HepG2 (cell line): ENCODE results near the gene MSI2. TPM values are rescaled to one million over a fixed set of nuclear protein-coding genes. Genes with fewer than 3 reads are reported as not detected.

Experiments used
- CC2D1A ChIP-seq: sonication (generic); formaldehyde crosslinking; IDR thresholded peaks from 2 replicates; pipeline ENCODE4 v1.8.1; 2023; ENCODE audit warnings: mild to moderate bottlenecking, missing genetic modification reagents
- EEA1 ChIP-seq: sonication (generic); formaldehyde crosslinking; IDR thresholded peaks from 2 replicates; pipeline ENCODE4 v1.5.1; 2020; ENCODE audit warnings: mild to moderate bottlenecking, missing genetic modification reagents, borderline replicate concordance
- FOXM1 ChIP-seq: sonication (generic); formaldehyde crosslinking; IDR thresholded peaks from 2 replicates; pipeline ENCODE4 v1.5.0; 2020; ENCODE audit warnings: missing genetic modification reagents
- ISX ChIP-seq: sonication (generic); formaldehyde crosslinking; conservative IDR thresholded peaks from 2 replicates; pipeline ENCODE4 v1.5.0; 2020; ENCODE audit warnings: missing genetic modification reagents
- KDM6A ChIP-seq: IDR thresholded peaks from 2 replicates; pipeline ENCODE4 v1.6.1; 2016; ENCODE audit warnings: low read depth
- KLF11 ChIP-seq: IDR thresholded peaks from 2 replicates; pipeline ENCODE4 v1.6.1; 2016; ENCODE audit warnings: missing compliant biosample characterization
- MBD4 ChIP-seq: IDR thresholded peaks from 2 replicates; pipeline ENCODE4 v1.6.1; 2012; ENCODE audit warnings: low read length, inconsistent platforms, borderline replicate concordance
- NCOA1 ChIP-seq: sonication (generic); formaldehyde crosslinking; IDR thresholded peaks from 2 replicates; pipeline ENCODE4 v1.9.0; 2021; ENCODE audit warnings: missing genetic modification reagents
- RAD51 ChIP-seq: fragments of 450-650 bp; IDR thresholded peaks from 2 replicates; pipeline ENCODE4 v1.6.1; 2016; ENCODE audit warnings: borderline replicate concordance
- SIX1 ChIP-seq: sonication (generic); formaldehyde crosslinking; IDR thresholded peaks from 2 replicates; pipeline ENCODE4 v1.4.0; 2020; ENCODE audit warnings: missing genetic modification reagents, borderline replicate concordance
- TBX3 ChIP-seq: fragments of 450-650 bp; IDR thresholded peaks from 2 replicates; pipeline ENCODE4 v1.6.1; 2017; ENCODE audit warnings: antibody characterized with exemption, mild to moderate bottlenecking, inconsistent platforms, borderline replicate concordance
- ZNF12 ChIP-seq: sonication (generic); formaldehyde crosslinking; IDR thresholded peaks from 2 replicates; pipeline ENCODE4 v1.5.0; 2020; ENCODE audit warnings: missing genetic modification reagents
- ZNF205 ChIP-seq: IDR thresholded peaks from 2 replicates; pipeline ENCODE4 v1.6.1; 2018; ENCODE audit warnings: missing biosample characterization, missing genetic modification reagents
- ZNF382 ChIP-seq: sonication (generic); formaldehyde crosslinking; IDR thresholded peaks from 2 replicates; pipeline ENCODE4 v1.5.0; 2020; ENCODE audit warnings: missing genetic modification reagents, mild to moderate bottlenecking, borderline replicate concordance
- ZNF451 ChIP-seq: sonication (generic); formaldehyde crosslinking; IDR thresholded peaks from 2 replicates; pipeline ENCODE4 v1.5.0; 2020; ENCODE audit warnings: mild to moderate bottlenecking, missing genetic modification reagents
- ZNF577 ChIP-seq: sonication (generic); formaldehyde crosslinking; IDR thresholded peaks from 2 replicates; pipeline ENCODE4 v1.4.0; 2020; ENCODE audit warnings: mild to moderate bottlenecking, low read depth, missing genetic modification reagents, borderline replicate concordance
- ZNF761 ChIP-seq: sonication (generic); formaldehyde crosslinking; conservative IDR thresholded peaks from 2 replicates; pipeline ENCODE4 v1.4.0; 2020; ENCODE audit warnings: mild to moderate bottlenecking, missing genetic modification reagents
- polyA plus RNA-seq, 8 experiments: library from polyadenylated mRNA; depleted of rRNA in 3 of 8; stranded (reverse) in 7 of 8; unstranded in 1 of 8; fragments of >200 nt; fragmentation: Illumina TruSeq in 4 of 8; extraction: Trizol in 4 of 8; gene quantifications; 2 replicates each; pipeline versions ENCODE4 v1.2.1 to v1.2.3, GENCODE V29; 2011 to 2016; ENCODE audit warnings: low read depth in 4 of 8, missing spikeins in 1 of 8, mixed read lengths in 1 of 8; ENCODE audit not compliant: insufficient read depth in 1 of 8
- total RNA-seq, 5 experiments: library from RNA; depleted of rRNA; stranded (reverse); fragments of >200 nt; fragmentation: Illumina TruSeq; extraction: Trizol; gene quantifications; 2 replicates each; pipeline ENCODE4 v1.2.3, GENCODE V29; 2016; ENCODE audit warnings: low read depth in 1 of 5
- TF ChIP-seq, protein P1 (sequence below): sonication (generic); formaldehyde crosslinking; IDR thresholded peaks from 2 replicates; pipeline ENCODE4 v1.4.0; 2020; ENCODE audit warnings: mild to moderate bottlenecking, missing genetic modification reagents, borderline replicate concordance
- TF ChIP-seq, protein P2 (sequence below): sonication (generic); formaldehyde crosslinking; IDR thresholded peaks from 2 replicates; pipeline ENCODE4 v1.5.1; 2020; ENCODE audit warnings: missing genetic modification reagents, mild to moderate bottlenecking, borderline replicate concordance
- TF ChIP-seq, protein P3 (sequence below): sonication (generic); formaldehyde crosslinking; IDR thresholded peaks from 2 replicates; pipeline ENCODE4 v1.8.0; 2022; ENCODE audit warnings: mild to moderate bottlenecking, missing genetic modification reagents

MSI2 gene
- total and polyA plus RNA-seq, 2 of the 13 experiments (the other 11 are each of a cell fraction or from before 2014, with no cell fraction given): 77.5 to 78.4 TPM

DNA sequence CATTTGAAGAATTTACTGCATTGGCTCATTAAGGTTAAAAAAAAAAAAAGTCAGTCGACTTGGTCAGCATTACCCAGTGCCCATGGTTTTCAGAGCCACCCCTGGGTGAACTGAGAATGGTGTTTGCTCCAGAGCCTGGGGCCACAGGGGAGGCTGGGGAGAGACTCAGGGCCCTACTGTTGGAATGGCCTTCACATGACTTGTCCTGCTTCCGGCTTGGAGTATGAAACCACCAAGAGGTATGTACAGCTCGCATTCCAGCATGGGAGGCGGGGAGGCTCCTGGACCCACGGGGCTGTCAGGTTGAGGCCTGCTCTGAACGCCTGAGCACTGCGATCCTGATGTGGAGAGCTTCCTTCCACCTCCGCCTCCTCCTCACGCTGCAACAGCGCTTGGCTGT, 36.8 kb downstream of the MSI2 start (continued):
- TF ChIP-seq NCOA1 (CRISPR knock-in tag): no peak
- no peak for TF ChIP-seq ZNF451 (CRISPR knock-in tag)
- no peak for TF ChIP-seq ZNF761
- TF ChIP-seq, protein P1, sequence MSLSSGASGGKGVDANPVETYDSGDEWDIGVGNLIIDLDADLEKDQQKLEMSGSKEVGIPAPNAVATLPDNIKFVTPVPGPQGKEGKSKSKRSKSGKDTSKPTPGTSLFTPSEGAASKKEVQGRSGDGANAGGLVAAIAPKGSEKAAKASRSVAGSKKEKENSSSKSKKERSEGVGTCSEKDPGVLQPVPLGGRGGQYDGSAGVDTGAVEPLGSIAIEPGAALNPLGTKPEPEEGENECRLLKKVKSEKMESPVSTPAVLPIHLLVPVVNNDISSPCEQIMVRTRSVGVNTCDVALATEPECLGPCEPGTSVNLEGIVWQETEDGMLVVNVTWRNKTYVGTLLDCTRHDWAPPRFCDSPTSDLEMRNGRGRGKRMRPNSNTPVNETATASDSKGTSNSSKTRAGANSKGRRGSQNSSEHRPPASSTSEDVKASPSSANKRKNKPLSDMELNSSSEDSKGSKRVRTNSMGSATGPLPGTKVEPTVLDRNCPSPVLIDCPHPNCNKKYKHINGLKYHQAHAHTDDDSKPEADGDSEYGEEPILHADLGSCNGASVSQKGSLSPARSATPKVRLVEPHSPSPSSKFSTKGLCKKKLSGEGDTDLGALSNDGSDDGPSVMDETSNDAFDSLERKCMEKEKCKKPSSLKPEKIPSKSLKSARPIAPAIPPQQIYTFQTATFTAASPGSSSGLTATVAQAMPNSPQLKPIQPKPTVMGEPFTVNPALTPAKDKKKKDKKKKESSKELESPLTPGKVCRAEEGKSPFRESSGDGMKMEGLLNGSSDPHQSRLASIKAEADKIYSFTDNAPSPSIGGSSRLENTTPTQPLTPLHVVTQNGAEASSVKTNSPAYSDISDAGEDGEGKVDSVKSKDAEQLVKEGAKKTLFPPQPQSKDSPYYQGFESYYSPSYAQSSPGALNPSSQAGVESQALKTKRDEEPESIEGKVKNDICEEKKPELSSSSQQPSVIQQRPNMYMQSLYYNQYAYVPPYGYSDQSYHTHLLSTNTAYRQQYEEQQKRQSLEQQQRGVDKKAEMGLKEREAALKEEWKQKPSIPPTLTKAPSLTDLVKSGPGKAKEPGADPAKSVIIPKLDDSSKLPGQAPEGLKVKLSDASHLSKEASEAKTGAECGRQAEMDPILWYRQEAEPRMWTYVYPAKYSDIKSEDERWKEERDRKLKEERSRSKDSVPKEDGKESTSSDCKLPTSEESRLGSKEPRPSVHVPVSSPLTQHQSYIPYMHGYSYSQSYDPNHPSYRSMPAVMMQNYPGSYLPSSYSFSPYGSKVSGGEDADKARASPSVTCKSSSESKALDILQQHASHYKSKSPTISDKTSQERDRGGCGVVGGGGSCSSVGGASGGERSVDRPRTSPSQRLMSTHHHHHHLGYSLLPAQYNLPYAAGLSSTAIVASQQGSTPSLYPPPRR (CRISPR knock-in tag): peak; percentile 42; the same call in 1 of the 2 replicates
- no peak for TF ChIP-seq ZNF382
- TF ChIP-seq, protein P2, sequence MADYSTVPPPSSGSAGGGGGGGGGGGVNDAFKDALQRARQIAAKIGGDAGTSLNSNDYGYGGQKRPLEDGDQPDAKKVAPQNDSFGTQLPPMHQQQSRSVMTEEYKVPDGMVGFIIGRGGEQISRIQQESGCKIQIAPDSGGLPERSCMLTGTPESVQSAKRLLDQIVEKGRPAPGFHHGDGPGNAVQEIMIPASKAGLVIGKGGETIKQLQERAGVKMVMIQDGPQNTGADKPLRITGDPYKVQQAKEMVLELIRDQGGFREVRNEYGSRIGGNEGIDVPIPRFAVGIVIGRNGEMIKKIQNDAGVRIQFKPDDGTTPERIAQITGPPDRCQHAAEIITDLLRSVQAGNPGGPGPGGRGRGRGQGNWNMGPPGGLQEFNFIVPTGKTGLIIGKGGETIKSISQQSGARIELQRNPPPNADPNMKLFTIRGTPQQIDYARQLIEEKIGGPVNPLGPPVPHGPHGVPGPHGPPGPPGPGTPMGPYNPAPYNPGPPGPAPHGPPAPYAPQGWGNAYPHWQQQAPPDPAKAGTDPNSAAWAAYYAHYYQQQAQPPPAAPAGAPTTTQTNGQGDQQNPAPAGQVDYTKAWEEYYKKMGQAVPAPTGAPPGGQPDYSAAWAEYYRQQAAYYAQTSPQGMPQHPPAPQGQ: no peak
- peak; percentile 85; the same call in 1 of the 2 replicates for TF ChIP-seq ZNF205 (CRISPR knock-in tag)
- TF ChIP-seq KDM6A (CRISPR knock-in tag): no peak
- no peak for TF ChIP-seq ISX (CRISPR knock-in tag)
- TF ChIP-seq MBD4: no peak
- no peak for TF ChIP-seq RAD51
- no peak for TF ChIP-seq KLF11 (CRISPR knock-in tag)
- TF ChIP-seq SIX1 (CRISPR knock-in tag): no peak
- no peak for TF ChIP-seq EEA1 (CRISPR knock-in tag)
- peak; percentile 81; the same call in 1 of the 2 replicates for TF ChIP-seq ZNF12 (CRISPR knock-in tag)
- TF ChIP-seq FOXM1 (CRISPR knock-in tag): no peak
- TF ChIP-seq TBX3: no peak
- no peak for TF ChIP-seq CC2D1A (CRISPR knock-in tag)
- TF ChIP-seq ZNF577 (CRISPR knock-in tag): no peak
- TF ChIP-seq, protein P3, sequence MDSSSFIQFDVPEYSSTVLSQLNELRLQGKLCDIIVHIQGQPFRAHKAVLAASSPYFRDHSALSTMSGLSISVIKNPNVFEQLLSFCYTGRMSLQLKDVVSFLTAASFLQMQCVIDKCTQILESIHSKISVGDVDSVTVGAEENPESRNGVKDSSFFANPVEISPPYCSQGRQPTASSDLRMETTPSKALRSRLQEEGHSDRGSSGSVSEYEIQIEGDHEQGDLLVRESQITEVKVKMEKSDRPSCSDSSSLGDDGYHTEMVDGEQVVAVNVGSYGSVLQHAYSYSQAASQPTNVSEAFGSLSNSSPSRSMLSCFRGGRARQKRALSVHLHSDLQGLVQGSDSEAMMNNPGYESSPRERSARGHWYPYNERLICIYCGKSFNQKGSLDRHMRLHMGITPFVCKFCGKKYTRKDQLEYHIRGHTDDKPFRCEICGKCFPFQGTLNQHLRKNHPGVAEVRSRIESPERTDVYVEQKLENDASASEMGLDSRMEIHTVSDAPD (CRISPR knock-in tag): no peak
